Mononuclear cell (primary cell): ENCODE measurements around the gene PSMC6. TPM values are rescaled to one million over a fixed set of nuclear protein-coding genes. Genes with fewer than 3 reads are reported as not detected.

ENCODE experiments used
- H3K27me3 ChIP-seq: 2 replicates; pipeline ENCODE4 v1.6.0; 2011; ENCODE audit warnings: low read length, control low read depth; ENCODE audit not compliant: insufficient read depth
- H3K4me1 ChIP-seq: 2 replicates; pipeline ENCODE4 v1.5.1; 2011; ENCODE audit warnings: mild to moderate bottlenecking, low read length, control low read depth; ENCODE audit not compliant: insufficient read depth
- H3K4me3 ChIP-seq: 2 replicates; pipeline ENCODE4 v1.5.1; 2011; ENCODE audit warnings: mild to moderate bottlenecking, low read length, moderate library complexity
- H3K9me3 ChIP-seq: 2 replicates; pipeline ENCODE4 v1.5.1; 2011; ENCODE audit warnings: low read depth, mild to moderate bottlenecking, control low read depth, low read length
- total RNA-seq: library from RNA; depleted of rRNA; stranded (reverse); fragments of >200 nt; gene quantifications from one replicate; pipeline ENCODE4 v1.2.3, GENCODE V29; 2012

The PSMC6 gene
- 117 TPM for total RNA-seq

DNA sequence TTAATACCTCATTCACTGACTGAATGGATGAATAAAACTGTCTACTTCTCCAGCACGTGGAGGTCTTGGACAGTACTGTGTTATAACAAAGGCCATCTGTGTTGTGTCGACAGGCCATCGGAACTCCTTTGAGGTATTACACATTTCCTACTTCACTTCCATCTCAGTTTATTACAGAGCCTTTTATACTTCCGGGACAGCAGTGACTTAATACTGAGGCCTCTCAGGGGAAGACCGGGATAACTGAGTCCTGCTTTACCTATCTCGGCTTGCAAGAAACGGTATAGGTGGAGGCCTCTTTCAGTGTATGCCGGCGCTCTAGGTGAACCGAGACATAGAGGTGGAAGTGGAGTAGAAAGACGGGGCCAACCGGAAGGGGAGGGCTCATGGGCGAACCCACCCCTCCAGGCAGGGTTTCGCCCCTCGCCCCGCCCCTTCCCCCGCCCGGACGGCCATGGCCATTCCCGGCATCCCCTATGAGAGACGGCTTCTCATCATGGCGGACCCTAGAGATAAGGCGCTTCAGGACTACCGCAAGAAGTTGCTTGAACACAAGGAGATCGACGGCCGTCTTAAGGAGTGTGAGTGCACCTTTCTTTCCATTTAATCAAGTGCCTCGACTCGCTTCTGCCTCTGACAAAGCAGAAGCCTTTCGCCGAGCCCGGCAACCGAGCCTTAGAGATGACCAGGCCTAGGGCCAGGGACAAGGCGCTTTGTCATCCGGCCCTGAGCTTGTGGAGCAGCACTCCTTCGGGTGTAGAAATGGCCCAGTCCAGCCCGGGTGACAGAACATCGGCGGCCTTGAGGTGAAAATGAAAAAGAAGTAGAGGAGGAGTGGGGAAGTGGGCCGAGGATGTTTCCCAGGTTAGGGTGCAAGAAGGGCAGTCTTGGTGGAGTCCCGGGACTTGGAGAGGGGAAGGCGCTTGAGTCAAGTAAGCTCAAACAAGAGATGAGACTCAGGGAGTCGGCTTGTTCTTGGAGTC, at the start of gene PSMC6:
PSMC6 (plus strand) TSS at position 477 of the 983 bp plus-strand sequence; CDS start at position 497, 20 bp downstream.
- peaks cover 23% of the 10 kb centered on the region for H3K4me1 ChIP-seq
- H3K27me3 ChIP-seq, result no peaks in the 10 kb centered on the region
- H3K4me3 ChIP-seq, result peak within 1 kb of the TSS; percentile 61
- no peaks in the 10 kb centered on the region for H3K9me3 ChIP-seq

DNA sequence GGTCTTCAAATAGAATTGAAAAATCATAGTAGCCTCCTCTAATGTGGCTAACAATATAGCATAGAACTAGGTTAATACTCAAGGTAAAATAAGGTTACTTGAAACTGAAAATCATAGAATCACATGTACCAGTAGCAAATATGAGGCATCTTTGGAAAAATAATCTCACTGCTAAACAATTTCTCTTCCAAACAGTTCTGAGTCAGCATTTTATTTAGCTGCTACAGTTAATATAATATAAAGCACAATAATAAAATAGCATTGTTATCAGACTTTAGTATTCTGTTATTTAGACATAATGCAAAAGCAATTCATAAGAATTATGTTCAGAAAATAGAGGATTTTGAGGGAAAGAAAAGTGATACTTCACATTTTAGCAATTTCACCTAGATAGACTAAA, 46.7 kb upstream of the PSMC6 start:
- no peaks in the 10 kb centered on the region for H3K27me3 ChIP-seq
- H3K4me1 ChIP-seq, result no peaks in the 10 kb centered on the region
- H3K4me3 ChIP-seq, result no peak overlapping the region
- H3K9me3 ChIP-seq, result no peaks in the 10 kb centered on the region

GRCh38 chr14:52660832-52661231, 46.2 kb upstream of the PSMC6 start:
- Histone ChIP-seq H3K27me3 (no peaks in the 10 kb centered on the region), H3K4me1 (no peaks in the 10 kb centered on the region), H3K4me3 (no peak overlapping the region), H3K9me3 (no peaks in the 10 kb centered on the region)

- H3K27me3 ChIP-seq, result no peaks in the 10 kb centered on the region
- H3K9me3 ChIP-seq, result no peaks in the 10 kb centered on the region
- no peak overlapping the region for H3K4me3 ChIP-seq
- no peaks in the 10 kb centered on the region for H3K4me1 ChIP-seq
Measured at GRCh38 chr14:52661314-52661713, 45.7 kb upstream of the PSMC6 start.

DNA sequence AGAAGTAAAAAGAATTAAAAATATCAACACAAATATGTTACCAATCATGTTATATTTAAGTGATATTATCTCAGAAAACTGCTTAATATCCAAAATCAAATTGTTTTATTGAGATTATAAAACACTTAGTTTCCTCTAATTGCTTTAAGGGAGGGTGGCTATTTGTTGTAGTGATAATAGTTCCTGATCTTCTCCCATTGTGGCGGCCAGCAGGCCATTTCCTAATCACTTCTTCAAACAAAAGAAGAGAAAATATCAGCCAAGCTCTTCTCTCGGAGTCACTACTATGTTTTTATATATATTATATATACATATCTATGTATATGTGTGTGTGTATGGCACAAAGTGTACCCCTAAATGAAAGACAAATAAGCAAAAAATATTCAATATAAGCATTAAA, 43.1 kb upstream of the PSMC6 start:
- H3K4me1 ChIP-seq, result no peaks in the 10 kb centered on the region
- H3K4me3 ChIP-seq, result no peak overlapping the region
- H3K9me3 ChIP-seq, result no peaks in the 10 kb centered on the region
- H3K27me3 ChIP-seq, result no peaks in the 10 kb centered on the region

GRCh38 chr14:52678591-52678990, 28.4 kb upstream of the PSMC6 start:
- Histone ChIP-seq H3K9me3 (no peaks in the 10 kb centered on the region), H3K27me3 (no peaks in the 10 kb centered on the region), H3K4me3 (no peak overlapping the region), H3K4me1 (no peaks in the 10 kb centered on the region)

DNA sequence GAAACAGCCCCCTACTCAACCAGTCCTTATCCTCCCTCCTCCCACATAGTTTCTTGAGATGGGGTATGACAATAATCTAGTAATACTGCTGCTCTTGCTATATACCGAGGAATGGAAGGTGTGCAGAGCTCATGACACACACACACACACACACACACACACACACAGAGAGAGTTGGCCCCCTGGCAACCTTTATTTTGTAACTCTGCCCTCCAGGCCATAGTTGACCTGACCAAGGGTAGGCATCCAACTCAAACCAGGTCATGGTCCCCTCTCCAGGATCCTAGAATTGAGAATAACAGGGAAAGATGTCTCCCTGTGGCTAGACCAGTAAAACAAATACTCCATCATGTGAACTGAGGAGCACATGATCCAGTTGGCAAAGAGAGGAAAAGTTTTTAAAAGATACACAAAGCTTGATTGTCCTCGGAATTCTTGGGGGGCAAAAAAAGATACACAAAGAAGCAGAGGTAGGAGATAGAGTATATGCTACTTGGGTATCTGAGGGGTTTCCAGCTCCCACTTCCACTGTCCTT, 22.9 kb upstream of the PSMC6 start:
- H3K4me3 ChIP-seq, result no peak overlapping the region
- peaks cover 4% of the 10 kb centered on the region for H3K4me1 ChIP-seq
- no peaks in the 10 kb centered on the region for H3K9me3 ChIP-seq
- H3K27me3 ChIP-seq, result no peaks in the 10 kb centered on the region

DNA sequence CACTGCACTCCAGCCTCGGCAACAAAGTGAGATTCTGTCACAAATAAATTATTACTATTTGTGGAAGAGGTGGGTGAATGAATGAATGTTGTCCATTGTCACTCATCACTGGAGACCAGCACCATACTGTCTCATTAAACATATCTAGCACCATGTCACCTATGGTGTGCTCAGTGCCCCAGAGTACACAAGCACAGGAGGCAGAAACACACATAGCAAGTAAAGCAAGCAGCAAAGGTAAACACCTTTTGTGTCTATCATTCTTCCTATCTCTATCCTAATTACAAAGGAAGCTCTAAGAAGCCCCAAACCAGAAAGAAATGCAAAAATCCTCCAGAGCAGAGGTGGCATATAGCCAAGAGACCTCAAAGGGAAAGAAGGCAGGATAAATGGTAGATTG, 20.8 kb upstream of the PSMC6 start:
- no peaks in the 10 kb centered on the region for H3K27me3 ChIP-seq
- H3K4me3 ChIP-seq, result no peak overlapping the region
- peaks cover 4% of the 10 kb centered on the region for H3K4me1 ChIP-seq
- no peaks in the 10 kb centered on the region for H3K9me3 ChIP-seq

DNA sequence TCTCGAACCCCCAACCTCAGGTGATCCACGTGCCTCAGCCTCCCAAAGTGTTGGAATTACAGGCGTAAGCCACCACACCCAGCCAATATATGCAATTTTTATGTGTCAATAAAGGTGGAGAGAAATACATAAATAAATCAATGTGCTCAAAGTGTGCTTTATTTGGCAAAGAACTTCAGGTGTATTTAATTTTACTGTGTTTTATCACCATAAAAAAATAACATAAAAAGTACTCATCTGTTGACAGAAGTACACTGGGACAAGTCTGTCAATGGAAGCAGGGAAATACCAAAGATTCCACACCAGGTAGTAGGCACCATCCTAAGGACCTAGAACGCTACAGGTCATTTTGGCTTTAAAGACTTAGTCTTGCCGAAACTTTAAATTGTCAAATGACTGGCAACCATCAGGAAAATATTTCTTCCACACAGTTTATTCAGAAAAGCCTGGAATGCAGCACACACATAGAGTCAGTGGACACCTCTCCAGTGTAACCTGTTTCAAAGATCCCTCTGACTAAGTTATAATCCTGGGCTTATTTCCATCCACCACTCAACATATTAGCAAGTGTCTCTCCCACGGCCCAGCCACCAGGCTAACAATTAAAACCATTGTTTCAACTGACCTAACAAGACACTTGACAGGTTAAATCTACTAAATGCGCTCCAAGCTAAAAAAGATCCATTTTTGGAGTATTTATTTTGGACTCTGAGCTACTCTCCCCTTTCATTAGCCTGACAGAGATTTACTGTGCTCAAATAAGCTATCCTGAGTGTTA, 15.8 kb upstream of the PSMC6 start:
- H3K27me3 ChIP-seq, result no peaks in the 10 kb centered on the region
- H3K9me3 ChIP-seq, result no peaks in the 10 kb centered on the region
- no peak overlapping the region for H3K4me3 ChIP-seq
- peaks cover 27% of the 10 kb centered on the region for H3K4me1 ChIP-seq

GRCh38 chr14:52692248-52692962, 14.6 kb upstream of the PSMC6 start:
- H3K4me3 ChIP-seq, result no peak overlapping the region

GRCh38 chr14:52693036-52693435, 14.0 kb upstream of the PSMC6 start:
- Histone ChIP-seq H3K27me3 (no peaks in the 10 kb centered on the region), H3K9me3 (no peaks in the 10 kb centered on the region), H3K4me3 (no peak overlapping the region), H3K4me1 (peaks cover 41% of the 10 kb centered on the region)

More at GRCh38 chr14:52692248-52692962, 14.6 kb upstream of the PSMC6 start:
- Histone ChIP-seq H3K9me3 (no peaks in the 10 kb centered on the region), H3K27me3 (no peaks in the 10 kb centered on the region), H3K4me1 (peaks cover 39% of the 10 kb centered on the region)

DNA sequence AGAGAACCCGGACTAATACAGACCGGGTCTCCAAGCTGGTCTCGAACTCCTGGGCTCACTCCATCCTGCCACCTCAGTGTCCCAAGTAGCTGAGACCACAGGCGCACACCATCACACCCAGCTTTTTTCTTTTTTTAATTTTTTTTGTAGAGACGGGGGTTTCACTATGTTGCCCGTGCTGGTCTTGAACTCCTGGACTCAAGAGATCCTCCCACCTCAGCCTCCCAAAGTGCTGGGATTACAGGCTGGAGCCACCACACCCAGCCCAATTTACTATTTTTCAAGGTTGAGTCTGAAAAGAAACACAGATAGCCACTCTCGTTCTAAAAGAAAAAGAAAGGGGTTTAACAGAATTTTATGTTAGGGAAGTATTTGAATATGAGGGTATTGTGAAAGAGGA, 13.5 kb upstream of the PSMC6 start:
- H3K4me1 ChIP-seq, result peaks cover 41% of the 10 kb centered on the region
- H3K4me3 ChIP-seq, result no peak overlapping the region
- no peaks in the 10 kb centered on the region for H3K9me3 ChIP-seq
- H3K27me3 ChIP-seq, result no peaks in the 10 kb centered on the region

DNA sequence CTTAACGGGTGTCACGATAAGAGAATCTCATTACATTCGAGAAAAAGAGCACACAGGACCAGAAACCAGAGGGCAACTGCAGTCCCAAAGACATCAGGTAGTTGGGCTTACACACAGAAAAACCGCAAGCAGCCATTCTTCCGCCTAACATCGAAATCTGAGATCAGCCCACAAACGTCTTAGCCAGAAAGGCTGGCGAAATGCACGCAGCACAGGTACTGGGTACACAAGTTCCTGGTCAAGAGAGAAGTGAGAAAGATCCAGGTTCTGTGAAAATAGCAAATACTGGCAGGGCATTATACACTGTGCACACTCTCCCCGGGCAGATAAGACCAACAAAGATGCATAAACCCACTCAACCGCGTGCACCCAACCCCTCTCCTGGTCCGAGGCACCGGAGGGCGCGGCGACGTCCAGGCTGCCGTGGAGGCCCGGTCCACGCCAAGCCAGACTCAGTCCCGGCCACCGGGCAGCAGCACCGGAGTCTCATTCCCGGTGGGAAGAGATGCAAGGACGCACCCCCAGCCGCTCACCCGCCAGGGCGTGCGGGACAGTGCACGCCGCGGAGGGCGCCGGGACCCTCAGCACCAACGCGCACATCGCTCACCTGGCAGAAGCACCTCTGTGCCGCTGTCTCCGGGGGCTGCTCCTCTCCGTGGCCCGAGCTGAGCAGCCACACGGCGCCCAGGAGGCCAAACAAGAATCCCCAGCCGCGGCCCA, 12.1 kb upstream of the PSMC6 start:
- no peaks in the 10 kb centered on the region for H3K9me3 ChIP-seq
- peak overlapping the region; percentile 77 for H3K4me3 ChIP-seq
- no peaks in the 10 kb centered on the region for H3K27me3 ChIP-seq
- peaks cover 41% of the 10 kb centered on the region for H3K4me1 ChIP-seq

- Histone ChIP-seq H3K4me3 (peak within 1 kb of the TSS; percentile 77), H3K9me3 (no peaks in the 10 kb centered on the region), H3K27me3 (no peaks in the 10 kb centered on the region), H3K4me1 (peaks cover 41% of the 10 kb centered on the region)
Measured at GRCh38 chr14:52695481-52696091, 11.4 kb upstream of the PSMC6 start, which contains the start of gene ERO1A. Gene ERO1A, minus strand, starts transcription at chr14:52695558. Its CDS starts 77 bp downstream, at chr14:52695481.
